AG09319 (cell line): ENCODE data around the gene SORBS1.

Source experiments
- DNase-seq: peaks from one replicate; pipeline ENCODE4 v3.0.0-alpha.2; 2010; ENCODE audit warnings: low read depth; ENCODE audit errors: extremely low read depth
- CTCF ChIP-seq: IDR thresholded peaks from 2 replicates; pipeline ENCODE4 v1.5.1; 2011; ENCODE audit warnings: low read depth, mild to moderate bottlenecking, inconsistent platforms, low read length, moderate library complexity

Gene SORBS1

GRCh38 chr10:95524358-95525032 lies 36.7 kb downstream of the SORBS1 start:
- no peak for TF ChIP-seq CTCF
- no peak for DNase-seq

GRCh38 chr10:95522117-95522516 lies 39.1 kb downstream of the SORBS1 start:
- TF ChIP-seq CTCF = no peak
- DNase-seq = no peak

- TF ChIP-seq CTCF = no peak
- DNase-seq = no peak
Observed at GRCh38 chr10:95520617-95521016, 40.6 kb downstream of the SORBS1 start.

- no peak for DNase-seq
- no peak for TF ChIP-seq CTCF
Observed at GRCh38 chr10:95518455-95519452, 42.4 kb downstream of the SORBS1 start.

- no peak for DNase-seq
- TF ChIP-seq CTCF = no peak
Observed at GRCh38 chr10:95517536-95518454, 43.4 kb downstream of the SORBS1 start.

GRCh38 chr10:95516774-95517373 lies 44.3 kb downstream of the SORBS1 start:
- no peak for TF ChIP-seq CTCF
- no peak for DNase-seq
